Measurements from ENCODE around the gene GHR. TPM values are rescaled to one million over a fixed set of nuclear protein-coding genes. Genes with fewer than 3 reads are reported as not detected.

Gene GHR
- polyA plus RNA-seq, 3 donors, result not detected

- H3K79me2 ChIP-seq (ENCODE audit: insufficient read depth, low read length), result no peaks in the 10 kb centered on the region
- H4K20me1 ChIP-seq (ENCODE audit: insufficient read depth, low read length), result no peaks in the 10 kb centered on the region
- Mint-ChIP-seq H3K9me3 (peaks cover 0 to 3% (median 0%) of the 10 kb centered on the region in 7 donors), H3K4me1 (peaks cover 31% of the 10 kb centered on the region), H3K36me3 (no peaks in the 10 kb centered on the region), H3K4me3 (no peak overlapping the region), H3K27me3 (ENCODE audit: low read depth in 3 of 3) (peaks cover 0 to 2% (median 0%) of the 10 kb centered on the region in 3 donors), H3K27ac (peak overlapping the region in 1 of 7 donors; percentile 28)
- intact Hi-C loops (cut with micrococcal nuclease), result no loop called here
- H3K36me3 ChIP-seq (replicated peaks in 1 of 2; ENCODE audit: control insufficient read depth in 1 of 2, insufficient read depth in 2 of 2, low read length in 2 of 2), result no peaks in the 10 kb centered on the region
- H3K4me3 ChIP-seq (replicated peaks in 1 of 3; ENCODE audit: low read depth in 2 of 3, low read length in 3 of 3), result no peak overlapping the region
- WGBS (ENCODE audit: insufficient coverage), result no CpG with 5 or more reads among the region's 1 CpG
- no peak overlapping the region for H2AFZ ChIP-seq (ENCODE audit: insufficient read depth, low read depth, low read length, poor library complexity, severe bottlenecking)
- H3K9ac ChIP-seq (ENCODE audit: insufficient read depth, low read length, poor library complexity, severe bottlenecking), result no peak overlapping the region
- no peak overlapping the region for H3K4me2 ChIP-seq (replicated peaks; ENCODE audit: extremely low read depth, low read length, poor library complexity, severe bottlenecking)
- no peaks in the 10 kb centered on the region for H3K27me3 ChIP-seq (ENCODE audit: control insufficient read depth in 2 of 2, insufficient read depth in 2 of 2, low read length in 2 of 2)
- peak in 1 of 3 donors; percentile 25 for DNase-seq
- peak overlapping the region in 1 of 2 donors; percentile 17 for H3K27ac ChIP-seq (ENCODE audit: low read depth in 1 of 2, low read length in 2 of 2)
- no peaks in the 10 kb centered on the region for H3K9me3 ChIP-seq (replicated peaks in 1 of 2; ENCODE audit: control insufficient read depth in 1 of 2, insufficient read depth in 1 of 2, low read length in 2 of 2)
- no peak for TF ChIP-seq CTCF (IDR thresholded peaks at IDR 0.05)
- H3K4me1 ChIP-seq (ENCODE audit: control insufficient read depth in 1 of 2, insufficient read depth in 2 of 2, low read length in 2 of 2), result peaks cover 20 to 32% of the 10 kb centered on the region in 2 donors
Measured at GRCh38 chr5:42761791-42762190, 338.6 kb downstream of the GHR start.

- peak in 2 of 3 donors; percentile 6 to 31 for DNase-seq
- Histone ChIP-seq H4K20me1 (ENCODE audit: insufficient read depth, low read length) (no peaks in the 10 kb centered on the region), H3K4me1 (ENCODE audit: control insufficient read depth in 1 of 2, insufficient read depth in 2 of 2, low read length in 2 of 2) (no peaks in the 10 kb centered on the region), H3K9ac (ENCODE audit: insufficient read depth, low read length, poor library complexity, severe bottlenecking) (no peak overlapping the region), H3K9me3 (replicated peaks in 1 of 2; ENCODE audit: control insufficient read depth in 1 of 2, insufficient read depth in 1 of 2, low read length in 2 of 2) (no peaks in the 10 kb centered on the region), H3K36me3 (replicated peaks in 1 of 2; ENCODE audit: control insufficient read depth in 1 of 2, insufficient read depth in 2 of 2, low read length in 2 of 2) (no peaks in the 10 kb centered on the region), H3K79me2 (ENCODE audit: insufficient read depth, low read length) (no peaks in the 10 kb centered on the region), H3K27me3 (ENCODE audit: control insufficient read depth in 2 of 2, insufficient read depth in 2 of 2, low read length in 2 of 2) (no peaks in the 10 kb centered on the region), H3K4me3 (replicated peaks in 1 of 3; ENCODE audit: low read depth in 2 of 3, low read length in 3 of 3) (no peak overlapping the region), H2AFZ (ENCODE audit: insufficient read depth, low read depth, low read length, poor library complexity, severe bottlenecking) (no peak overlapping the region), H3K27ac (ENCODE audit: low read depth in 1 of 2, low read length in 2 of 2) (no peak overlapping the region), H3K4me2 (replicated peaks; ENCODE audit: extremely low read depth, low read length, poor library complexity, severe bottlenecking) (no peak overlapping the region)
- intact Hi-C loops (cut with micrococcal nuclease), result loop anchor here (2.0 kb wide), 1 partner anchor 911 kb away; no protein-coding TSS in a partner anchor
- Mint-ChIP-seq H3K27me3 (ENCODE audit: low read depth in 3 of 3) (peaks cover 0 to 5% (median 2%) of the 10 kb centered on the region in 3 donors), H3K9me3 (no peaks in the 10 kb centered on the region), H3K4me3 (no peak overlapping the region), H3K4me1 (peaks cover 6% of the 10 kb centered on the region), H3K27ac (peak overlapping the region in 1 of 7 donors; percentile 36), H3K36me3 (no peaks in the 10 kb centered on the region)
- no CpG with 5 or more reads among the region's 3 CpGs for WGBS (ENCODE audit: insufficient coverage)
- peak; percentile 72 for TF ChIP-seq CTCF (IDR thresholded peaks at IDR 0.05)
Measured at GRCh38 chr5:42767491-42768105, 344.4 kb downstream of the GHR start.
